Stimulated activated CD4-positive, alpha-beta T cell treated with anti-CD3 and anti-CD28 coated beads, Interleukin-4, amount 100 ng/mL, for 24 hours (primary cell): ENCODE measurements around the gene TMEM191C.
"Not testable (repeated sequence)": the region's sequence is repeated elsewhere in the genome, so short reads cannot be mapped to it uniquely, and the experiment has no call there.

Source experiments
- DNase-seq: peaks from one replicate; pipeline ENCODE4 v3.0.0-alpha.2; 2020

The TMEM191C gene

DNA sequence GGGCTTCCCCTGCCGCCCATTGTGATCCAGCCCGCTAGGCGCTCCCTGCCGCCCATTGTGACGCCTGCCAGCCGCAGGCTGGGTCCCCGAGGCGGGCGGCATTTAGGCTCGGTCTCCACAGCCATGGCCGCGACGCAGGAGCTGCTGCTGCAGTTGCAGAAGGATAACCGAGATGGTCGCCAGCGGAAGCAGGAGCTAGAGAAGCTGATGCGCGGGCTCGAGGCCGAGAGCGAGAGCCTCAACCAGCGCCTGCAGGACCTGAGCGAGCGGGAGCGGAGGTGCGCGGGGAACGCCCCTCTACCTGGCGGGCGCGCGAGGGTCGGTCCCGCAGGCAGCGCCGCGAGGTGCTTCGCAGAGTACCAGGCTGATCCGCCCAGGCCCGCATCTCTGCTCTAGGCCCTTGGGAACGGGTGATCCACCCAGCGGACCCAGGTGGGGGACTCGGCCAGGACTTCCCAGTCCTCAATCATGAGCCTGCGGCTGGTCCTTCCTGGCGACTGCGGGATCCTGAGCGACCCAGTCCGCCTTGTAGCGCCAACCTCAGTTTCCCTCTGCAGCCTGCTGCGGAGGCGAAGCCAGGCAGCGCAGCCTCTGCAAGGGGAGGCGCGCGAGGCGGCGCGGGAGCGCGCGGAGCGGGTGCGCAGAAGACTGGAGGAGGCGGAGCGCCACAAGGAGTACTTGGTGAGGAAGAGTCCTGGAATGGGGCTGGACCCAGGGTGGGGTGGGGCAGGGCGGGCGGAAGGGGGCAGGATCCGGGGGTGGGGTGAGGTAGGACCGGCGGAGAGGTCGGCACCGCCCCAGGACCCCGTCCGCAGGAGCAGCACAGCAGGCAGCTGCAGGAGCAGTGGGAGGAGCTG, at the start of gene TMEM191C:
TSS of gene TMEM191C (plus strand) at position 51 of the 857 bp plus-strand sequence. CDS start at position 124, 73 bp downstream.
- DNase-seq = not testable (repeated sequence)

GRCh38 chr22:21417853-21418252, 49.3 kb upstream of the TMEM191C start:
- peak; percentile 10 for DNase-seq

DNA sequence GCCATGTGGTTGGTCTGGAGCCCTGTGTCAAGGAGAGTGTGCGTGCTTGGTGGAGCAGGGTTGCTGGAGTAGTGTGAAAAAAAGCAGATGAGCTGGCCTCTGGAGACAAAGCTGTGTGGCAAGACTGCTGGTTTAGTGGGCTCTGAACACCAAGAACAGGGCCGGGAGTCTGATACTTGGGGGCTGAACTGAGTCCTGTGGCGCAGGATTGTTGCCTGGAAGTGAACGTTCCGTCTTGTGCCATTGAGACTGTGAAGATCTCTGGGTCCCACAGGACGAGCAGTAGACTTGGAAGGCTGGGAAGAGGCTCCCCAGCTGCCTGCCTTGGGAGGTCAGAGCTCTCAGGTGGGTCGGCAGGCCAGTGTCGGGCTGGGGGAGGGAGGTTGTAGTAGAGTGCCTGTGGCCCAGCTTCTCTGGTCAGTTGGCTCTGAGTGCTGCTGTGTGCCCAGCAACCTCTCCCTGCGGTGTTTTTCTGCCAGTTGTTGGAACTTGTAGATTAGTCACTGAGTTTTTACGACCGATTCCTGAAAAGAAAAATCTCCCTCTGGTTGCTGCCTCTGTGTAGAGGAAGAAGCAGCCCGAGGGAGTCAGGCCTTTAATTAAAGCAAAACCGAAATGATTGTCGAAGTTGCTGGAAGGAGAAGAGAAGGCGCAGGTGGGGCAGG, 48.1 kb upstream of the TMEM191C start:
- not testable (repeated sequence) for DNase-seq

DNA sequence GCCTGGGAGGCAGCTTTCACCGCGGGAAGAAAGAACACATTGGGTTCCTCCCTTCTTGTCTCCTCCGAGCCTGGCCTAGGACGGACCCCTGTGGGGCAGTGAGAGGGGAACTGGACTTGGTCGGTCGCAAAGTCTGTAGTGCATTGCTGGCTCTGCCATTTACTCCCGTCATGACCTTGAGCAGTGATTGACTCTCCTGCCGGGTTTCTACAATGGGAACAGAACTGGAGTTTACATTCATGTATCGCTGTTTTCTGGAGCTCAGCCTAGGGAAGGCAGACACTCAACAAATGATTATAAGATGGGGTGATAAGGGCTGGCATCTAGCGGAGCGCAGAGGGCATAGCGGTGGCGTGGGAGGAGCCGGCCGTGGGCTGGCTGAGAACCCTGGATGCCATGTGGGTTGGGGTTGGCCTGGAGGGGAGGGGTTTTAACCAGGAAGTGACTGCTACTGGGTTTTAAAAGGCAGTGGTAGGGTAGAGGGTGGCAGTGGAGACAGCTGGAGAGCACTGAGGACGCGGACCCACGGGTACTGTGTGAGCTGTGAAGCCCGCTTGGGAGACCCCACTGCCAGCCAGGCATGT, 46.9 kb upstream of the TMEM191C start:
- DNase-seq = not testable (repeated sequence)

DNA sequence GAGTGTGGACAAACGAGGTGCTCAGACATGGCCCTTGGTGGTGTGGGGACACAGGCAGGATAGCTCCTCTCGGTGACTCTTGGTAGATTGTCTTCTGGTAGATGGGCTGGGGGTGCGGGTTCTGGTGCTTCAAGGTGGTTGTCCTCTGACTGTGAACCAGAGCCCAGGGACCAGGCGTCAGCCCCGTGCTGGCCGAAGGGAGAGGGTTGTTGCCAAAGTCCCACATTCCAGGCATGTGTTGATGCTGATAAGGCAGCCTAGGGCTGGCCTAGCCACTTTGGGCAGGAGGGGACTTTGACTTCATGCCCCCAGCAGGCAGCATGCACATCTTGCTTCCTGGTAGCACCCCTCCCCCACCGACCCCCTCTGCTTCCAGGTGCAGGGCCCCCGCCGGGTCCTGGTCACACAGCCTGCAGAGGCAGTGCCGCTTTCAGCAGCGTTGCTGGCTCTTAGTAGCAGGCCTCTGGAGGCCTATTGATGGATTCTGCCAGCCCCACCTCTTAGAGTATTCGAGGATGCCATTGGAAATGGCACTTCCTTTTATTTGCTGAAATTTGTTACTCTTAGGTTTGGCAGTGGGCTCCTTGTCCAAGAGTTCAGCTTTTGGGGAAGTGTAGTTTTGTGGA, 43.0 kb upstream of the TMEM191C start:
- not testable (repeated sequence) for DNase-seq

DNA sequence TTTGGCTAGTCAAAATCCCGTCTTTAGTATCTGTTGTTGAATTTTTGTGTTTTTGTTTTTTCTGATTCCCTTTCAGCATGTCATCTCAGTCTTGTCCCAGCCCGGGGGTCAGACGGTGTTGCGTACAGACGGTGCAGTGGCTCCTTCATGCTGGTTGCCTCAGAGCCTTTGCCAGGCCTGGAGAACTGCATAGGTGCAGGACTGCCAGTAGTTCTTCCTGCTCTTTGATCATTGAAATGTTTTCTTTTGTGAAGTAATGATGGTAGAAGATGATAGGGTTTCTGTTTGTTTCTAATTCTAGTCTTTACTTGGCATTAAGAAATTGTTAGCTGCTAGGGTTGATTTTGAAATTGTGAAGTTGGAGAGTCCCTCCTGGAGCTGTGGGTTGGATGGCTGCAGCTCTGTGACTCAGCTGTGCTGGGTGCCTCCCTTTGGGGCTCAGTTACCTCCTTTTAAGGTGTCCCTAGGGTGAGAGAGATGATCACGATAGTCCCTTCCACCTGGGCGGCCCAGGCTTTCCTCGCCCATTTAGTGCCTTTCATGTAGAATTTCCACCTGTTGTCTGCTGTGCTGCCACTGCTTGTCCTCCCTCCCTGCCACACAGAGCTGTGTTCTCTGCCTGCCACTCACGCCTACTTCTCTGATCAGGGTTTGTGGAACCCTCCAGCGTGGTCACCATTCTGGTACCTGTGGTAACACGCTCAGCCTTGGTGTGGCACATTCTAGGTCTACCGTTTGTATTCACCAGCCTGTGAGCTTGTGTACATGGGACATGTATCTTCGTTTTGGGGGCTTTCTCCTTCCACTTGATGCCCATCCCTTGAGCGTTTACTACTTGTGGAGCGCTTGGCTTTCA, 32.6 kb upstream of the TMEM191C start:
- DNase-seq = not testable (repeated sequence)

DNA sequence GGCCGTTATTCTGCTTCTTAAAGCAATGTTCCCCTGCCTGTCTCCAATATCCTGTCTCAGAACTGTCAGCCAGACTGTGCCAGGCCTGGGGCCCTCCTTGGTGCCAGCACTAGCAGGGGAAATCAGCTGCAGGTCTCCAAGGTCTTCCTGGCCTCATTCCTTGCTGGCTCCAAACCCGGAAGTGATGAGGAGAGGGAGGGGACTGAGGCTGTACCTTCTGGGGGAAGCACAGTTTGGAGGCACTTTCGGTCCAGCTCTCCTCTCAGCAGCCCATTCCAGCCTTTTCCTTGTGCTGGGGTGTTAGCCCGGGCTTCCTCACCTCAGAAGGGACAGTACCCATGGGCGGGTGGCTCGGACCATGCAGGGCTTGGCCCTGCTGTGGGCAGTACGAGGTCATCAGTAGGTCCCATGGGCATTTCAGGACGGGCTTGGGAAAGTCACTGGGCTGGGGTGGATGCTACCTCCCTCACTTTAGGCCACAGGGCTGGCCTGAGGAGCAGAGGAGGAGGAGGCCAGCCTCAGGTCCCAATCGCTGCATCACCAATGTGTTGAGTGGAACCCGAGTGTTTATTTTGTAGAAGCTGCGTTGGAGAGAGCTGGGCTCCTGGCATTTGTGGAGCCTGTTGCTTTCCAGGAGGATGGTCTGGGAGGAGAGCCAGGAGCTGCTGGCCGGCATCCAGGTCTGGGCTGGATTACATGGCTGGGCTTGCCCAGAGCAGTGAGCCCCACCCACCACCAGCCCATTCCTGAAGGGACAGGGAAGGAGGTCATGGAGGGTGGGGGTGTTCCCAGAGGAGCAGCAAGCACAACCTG, 31.0 kb upstream of the TMEM191C start:
- DNase-seq = not testable (repeated sequence)

DNA sequence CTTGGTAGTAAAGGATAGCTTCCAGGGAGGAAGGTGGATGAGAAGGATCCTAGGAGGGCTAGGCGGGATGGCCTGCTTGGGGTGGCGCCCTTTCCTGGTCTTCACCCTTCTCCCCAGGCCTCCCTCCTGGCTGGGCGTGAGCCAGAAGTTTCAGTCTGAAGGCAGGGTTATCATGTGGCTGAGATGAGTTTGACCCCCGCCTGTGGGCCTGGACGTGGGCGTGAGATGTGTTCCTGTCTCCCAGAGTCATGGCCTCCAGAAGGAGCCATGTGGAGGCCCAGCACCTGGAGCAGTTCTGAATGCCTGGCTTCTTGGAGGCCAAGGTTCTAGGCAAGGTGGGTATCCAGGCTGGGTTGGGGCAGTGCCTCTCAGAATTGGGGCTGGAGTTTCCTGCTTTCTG, 29.2 kb upstream of the TMEM191C start:
- not testable (repeated sequence) for DNase-seq

- DNase-seq = not testable (repeated sequence)
Observed at GRCh38 chr22:21440018-21440636, 27.1 kb upstream of the TMEM191C start.

GRCh38 chr22:21440676-21441075, 26.5 kb upstream of the TMEM191C start:
- DNase-seq = not testable (repeated sequence)

DNA sequence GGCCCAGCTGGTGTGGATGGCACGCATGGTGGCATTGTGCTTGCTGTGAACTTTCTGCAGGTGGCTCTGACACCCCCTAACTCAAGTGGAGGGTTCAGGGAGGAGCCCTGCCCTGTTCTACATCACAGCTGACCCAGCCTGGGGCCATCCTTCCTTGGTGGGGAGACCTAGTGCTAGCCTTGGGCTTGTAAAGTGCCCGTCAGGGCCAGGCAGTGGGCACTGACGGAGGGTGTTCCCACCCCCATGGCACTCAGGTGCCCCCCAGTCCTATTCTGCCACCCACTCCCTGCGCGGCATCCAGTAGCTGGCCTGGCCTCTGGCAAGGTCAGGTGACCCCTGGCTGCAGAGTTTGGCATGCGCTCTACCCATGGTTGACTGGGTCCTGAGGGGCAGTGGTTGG, 26.0 kb upstream of the TMEM191C start:
- not testable (repeated sequence) for DNase-seq

DNA sequence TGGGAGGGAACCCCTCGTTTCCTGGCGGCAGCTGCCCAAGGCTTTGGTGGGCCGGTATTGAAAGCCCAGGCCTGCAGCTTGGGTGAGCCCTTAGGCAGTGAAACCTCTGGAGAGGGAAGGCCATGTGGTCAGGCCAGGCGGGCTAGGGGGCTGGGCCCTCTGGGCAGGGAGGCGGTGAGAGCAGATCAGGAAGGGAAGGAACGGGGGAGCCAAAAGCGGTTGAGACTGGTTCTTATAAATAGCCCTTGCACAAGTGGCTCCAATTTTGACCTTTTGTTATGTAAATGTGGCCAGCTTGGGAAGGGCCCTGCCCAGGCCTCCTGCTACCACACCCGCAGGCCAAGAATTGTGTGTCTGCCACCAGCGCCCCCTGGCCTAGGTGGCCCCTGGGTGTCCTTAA, 25.1 kb upstream of the TMEM191C start:
- not testable (repeated sequence) for DNase-seq

DNA sequence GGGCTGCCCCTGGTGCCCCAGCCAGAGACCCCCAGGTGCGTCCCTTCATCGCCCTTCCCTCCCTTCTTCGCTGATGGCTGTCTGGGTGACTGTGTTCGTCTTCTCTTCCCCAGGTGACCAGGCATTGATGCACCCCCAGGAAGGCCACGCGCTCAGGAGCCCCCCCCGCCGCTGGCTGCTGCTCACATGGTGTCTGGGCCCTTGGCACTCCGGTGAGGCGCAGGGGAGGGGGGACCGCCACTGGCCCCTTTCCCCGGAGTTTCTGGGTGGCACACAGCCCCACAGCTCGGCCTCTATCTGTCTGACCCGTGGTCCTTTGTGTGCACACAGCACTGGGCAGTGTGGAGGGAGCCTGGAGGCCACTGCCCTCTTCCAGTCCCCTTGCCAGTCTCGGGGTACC, 24.5 kb upstream of the TMEM191C start:
- not testable (repeated sequence) for DNase-seq

DNA sequence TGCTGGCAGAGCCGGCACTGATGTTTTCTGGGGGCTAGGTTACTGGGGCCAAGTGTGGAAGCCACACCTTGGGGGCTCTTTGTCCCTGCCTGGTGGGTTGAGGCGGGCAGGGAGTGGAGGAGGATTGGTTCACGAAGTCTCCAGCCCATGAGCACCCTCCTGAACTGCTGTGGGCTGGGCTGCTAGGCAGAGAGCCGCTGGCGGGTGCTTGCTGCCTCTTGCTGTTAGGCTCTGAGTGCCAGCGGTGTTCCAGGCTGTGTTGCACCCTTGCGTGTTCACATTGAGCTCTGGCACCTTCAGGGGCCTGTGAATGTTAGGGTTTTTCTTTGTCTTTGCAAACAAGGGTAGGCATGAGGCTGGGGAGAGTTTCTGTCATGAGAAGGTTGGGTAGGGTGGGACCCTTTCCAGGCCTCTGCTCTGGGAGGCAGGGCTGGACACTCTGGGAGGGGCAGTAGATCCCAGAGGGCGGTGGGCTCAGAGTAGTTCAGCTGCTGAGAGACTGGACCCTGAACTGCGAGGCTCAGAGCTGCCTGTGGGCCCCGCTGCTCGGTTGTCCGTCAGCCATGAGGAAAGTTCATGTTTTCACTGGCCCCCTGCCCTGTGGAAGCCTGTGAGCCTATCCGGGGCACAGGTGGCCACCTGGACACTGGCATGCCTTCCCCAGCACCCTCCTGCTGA, 24.0 kb upstream of the TMEM191C start:
- no peak for DNase-seq

- DNase-seq = no peak
Observed at GRCh38 chr22:21443735-21444421, 23.3 kb upstream of the TMEM191C start.

DNA sequence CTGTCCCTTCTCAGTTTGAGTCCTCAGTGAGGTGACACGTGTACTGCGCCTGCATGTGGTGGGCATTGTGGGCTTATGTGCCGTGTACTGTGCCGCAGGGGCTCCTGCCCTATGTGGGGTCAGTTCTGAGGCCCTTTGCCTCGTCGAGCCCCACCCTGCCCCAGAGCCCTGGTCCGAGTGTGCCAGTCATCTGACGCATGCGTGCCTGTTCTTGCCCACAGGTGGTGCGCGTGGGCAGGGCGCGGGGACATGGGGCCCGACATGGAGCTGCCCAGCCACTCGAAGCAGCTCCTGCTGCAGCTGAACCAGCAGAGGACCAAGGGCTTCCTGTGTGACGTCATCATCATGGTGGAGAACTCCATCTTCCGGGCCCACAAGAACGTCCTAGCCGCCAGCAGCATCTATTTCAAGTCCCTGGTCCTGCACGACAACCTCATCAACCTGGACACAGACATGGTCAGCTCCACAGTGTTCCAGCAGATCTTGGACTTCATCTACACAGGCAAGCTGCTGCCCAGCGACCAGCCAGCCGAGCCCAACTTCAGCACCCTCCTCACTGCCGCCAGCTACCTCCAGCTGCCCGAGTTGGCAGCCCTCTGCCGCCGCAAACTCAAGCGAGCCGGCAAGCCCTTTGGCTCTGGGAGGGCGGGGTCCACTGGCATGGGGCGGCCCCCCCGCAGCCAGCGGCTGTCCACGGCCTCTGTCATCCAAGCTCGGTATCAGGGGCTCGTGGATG, 22.3 kb upstream of the TMEM191C start:
- DNase-seq = no peak

- DNase-seq = no peak
Observed at GRCh38 chr22:21445437-21446127, 21.6 kb upstream of the TMEM191C start.

GRCh38 chr22:21446128-21446826, 20.9 kb upstream of the TMEM191C start:
- no peak for DNase-seq
